NB4 (cell line): Measurements from ENCODE around the gene PARD6B.
A peak's percentile ranks its signal among the peaks of the same experiment; 100 is the strongest.
"Not testable (repeated sequence)": the region's sequence is repeated elsewhere in the genome, so short reads cannot be mapped to it uniquely, and the experiment has no call there.

ENCODE experiments used
- DNase-seq: peaks from one replicate; pipeline ENCODE4 v3.0.0; 2010; ENCODE audit warnings: low read depth
- H3K4me3 ChIP-seq: one replicate; pipeline ENCODE4 v1.5.1; 2011; ENCODE audit warnings: mild to moderate bottlenecking, low read depth, low read length, moderate library complexity
- MAX ChIP-seq: IDR thresholded peaks from 2 replicates; pipeline ENCODE4 v1.6.1; 2011; ENCODE audit warnings: low read depth, low read length
- MYC ChIP-seq: IDR thresholded peaks from 2 replicates; pipeline ENCODE4 v1.6.1; 2011; ENCODE audit warnings: low read depth, low read length
- POLR2A ChIP-seq: IDR thresholded peaks from 2 replicates; pipeline ENCODE4 v1.6.1; 2011; ENCODE audit warnings: mild to moderate bottlenecking; ENCODE audit not compliant: insufficient read length; ENCODE audit errors: extremely low read depth
- TF ChIP-seq, protein P1 (sequence below): IDR thresholded peaks from one replicate; pipeline ENCODE4 v1.5.1; 2012; ENCODE audit warnings: low read depth, low read length

PARD6B gene

DNA sequence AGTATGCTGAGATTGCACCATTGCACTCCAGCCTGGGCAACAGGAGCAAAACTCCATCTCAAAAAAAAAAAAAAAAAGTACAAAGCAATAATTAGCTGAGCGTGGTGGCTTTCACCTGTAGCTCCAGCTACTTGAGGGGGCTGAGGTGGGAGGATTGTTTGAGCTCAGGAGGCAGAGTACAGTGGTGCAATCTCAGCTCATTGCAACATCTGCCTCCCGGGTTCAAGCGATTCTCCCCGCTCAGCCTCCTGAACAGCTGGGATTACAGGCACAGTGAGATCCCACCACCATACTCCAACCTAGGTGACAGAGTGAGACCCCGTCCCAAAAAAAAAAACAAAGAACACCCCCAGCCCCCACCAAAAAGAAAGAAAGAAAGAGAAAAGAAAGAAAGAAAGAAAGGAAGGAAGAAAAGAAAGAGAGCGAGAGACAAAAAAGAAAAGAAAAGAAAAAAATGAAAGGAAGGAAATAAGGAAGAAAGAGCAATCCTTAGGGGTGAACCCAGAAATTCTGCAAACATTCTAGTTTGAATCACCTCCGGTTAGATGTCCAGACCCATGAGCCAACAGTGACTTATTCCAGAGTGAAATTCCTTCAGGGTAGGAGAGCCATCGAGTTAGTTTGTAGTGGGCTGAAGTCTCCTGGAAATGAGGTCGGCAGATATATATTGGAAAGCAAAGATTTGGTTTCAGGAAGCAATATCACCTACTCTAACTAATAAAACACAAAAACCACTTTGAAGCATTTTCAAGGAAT lies 36.8 kb upstream of the PARD6B start:
- H3K4me3 ChIP-seq: no peak overlapping the region
- TF ChIP-seq POLR2A: no peak
- no peak for TF ChIP-seq MAX
- TF ChIP-seq, protein P1, sequence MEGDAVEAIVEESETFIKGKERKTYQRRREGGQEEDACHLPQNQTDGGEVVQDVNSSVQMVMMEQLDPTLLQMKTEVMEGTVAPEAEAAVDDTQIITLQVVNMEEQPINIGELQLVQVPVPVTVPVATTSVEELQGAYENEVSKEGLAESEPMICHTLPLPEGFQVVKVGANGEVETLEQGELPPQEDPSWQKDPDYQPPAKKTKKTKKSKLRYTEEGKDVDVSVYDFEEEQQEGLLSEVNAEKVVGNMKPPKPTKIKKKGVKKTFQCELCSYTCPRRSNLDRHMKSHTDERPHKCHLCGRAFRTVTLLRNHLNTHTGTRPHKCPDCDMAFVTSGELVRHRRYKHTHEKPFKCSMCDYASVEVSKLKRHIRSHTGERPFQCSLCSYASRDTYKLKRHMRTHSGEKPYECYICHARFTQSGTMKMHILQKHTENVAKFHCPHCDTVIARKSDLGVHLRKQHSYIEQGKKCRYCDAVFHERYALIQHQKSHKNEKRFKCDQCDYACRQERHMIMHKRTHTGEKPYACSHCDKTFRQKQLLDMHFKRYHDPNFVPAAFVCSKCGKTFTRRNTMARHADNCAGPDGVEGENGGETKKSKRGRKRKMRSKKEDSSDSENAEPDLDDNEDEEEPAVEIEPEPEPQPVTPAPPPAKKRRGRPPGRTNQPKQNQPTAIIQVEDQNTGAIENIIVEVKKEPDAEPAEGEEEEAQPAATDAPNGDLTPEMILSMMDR: no peak
- TF ChIP-seq MYC: no peak
- peak; percentile 32 for DNase-seq

DNA sequence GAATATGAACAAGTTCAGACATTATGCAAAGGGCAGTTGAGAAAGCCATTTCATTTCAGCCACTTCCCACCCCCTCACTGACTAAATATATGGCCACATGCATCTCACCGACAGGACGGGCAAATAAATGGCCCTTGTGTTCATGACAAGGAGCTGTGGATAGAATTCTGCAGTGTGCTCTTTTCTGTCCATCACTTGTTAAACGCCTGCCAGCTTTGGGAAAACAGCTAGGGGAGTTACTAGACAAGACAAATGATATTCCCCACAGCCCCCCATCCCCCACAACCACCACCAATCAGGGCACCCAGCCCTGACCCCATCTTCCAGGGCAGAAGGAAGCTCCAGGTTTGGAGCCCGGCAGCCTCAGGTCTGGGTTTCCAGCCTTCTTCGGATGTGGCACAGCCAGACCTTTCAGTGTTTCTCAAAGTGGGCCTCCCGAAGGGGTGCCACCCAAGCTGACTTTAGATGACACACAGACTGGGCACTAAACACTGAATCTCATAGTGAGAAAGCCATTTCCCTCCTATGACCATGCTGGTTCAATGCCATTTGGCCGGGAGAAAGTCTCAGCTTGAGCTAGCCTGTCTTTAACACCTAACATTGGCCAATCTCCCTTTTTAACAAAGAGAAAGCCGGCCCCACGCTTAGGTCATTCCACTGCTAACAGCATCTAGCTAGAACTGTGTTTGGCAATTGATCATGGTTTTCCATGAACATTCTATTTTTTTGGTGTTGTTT lies 36.1 kb upstream of the PARD6B start:
- no peak for DNase-seq
- no peak for TF ChIP-seq POLR2A
- no peak for TF ChIP-seq MYC
- no peak for TF ChIP-seq MAX
- TF ChIP-seq, protein P1: no peak
- H3K4me3 ChIP-seq: no peak overlapping the region

- not testable (repeated sequence) for H3K4me3 ChIP-seq, DNase-seq
Observed at GRCh38 chr20:50698255-50698654, 33.1 kb upstream of the PARD6B start.

DNA sequence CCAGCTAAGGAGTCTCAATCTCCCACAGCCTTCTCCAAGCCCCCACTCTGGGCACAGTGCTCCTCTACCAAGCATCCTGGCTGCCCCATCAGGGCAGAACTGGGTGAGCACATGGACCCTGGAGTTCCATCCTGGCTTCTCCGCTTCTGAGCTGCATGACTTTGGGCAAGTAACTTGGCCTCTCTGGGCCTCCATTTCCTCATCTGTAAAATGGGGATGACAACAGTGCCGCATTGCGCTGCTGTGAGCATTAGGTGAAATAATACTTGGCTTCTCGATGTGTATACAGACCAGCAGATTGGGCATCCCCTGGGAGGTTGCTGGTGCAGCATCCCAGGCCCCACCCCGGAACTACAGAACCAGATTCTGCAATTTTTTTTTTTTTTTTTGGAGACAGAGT lies 31.7 kb upstream of the PARD6B start:
- TF ChIP-seq MAX (no peak), POLR2A (no peak), MYC (no peak)
- TF ChIP-seq, protein P1: no peak
- H3K4me3 ChIP-seq: no peak overlapping the region
- DNase-seq: no peak

DNA sequence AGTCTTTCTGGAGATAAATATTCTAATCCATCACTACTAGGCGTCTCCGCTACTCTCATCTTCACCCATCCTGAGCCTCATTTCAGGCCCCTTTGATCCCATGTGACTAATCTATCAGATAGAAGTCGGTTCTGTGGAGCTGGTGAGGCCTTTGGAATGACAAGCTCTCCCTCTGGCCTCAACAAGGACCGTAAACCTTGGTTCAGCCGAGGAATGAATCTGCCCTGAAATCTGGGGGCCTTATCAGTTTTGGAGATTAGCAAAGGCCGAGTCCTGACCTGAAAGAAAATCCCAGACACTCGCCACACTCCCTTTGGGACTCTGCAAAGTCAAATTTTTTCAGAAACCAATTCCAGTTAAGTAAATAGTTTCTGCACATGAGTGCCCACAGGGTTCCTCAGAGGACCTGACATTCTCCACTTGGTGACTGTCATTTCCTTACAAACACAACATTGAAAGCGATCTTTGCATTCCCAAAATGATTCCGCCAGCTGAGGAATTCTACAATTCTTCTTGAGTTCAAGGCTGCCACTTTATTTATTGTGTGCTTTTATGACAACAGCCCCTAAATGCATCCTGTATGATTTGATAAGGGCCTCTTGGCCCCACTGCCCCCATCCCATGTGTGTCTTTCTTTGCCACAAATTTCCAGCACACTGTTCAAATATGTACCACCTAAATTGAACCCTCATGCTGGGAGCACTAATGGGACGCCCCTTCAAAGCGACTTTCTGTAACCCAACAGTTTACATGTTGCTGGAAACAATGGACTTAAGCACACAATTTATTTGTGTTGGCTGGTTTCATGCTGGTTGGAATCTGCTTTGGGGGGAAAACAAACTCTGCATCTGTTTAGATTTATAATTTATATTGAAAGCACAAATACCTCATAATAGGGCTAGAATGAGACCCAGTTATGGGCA lies 30.1 kb upstream of the PARD6B start:
- no peak for DNase-seq
- TF ChIP-seq POLR2A: no peak
- TF ChIP-seq MYC: no peak
- TF ChIP-seq, protein P1: no peak
- no peak for TF ChIP-seq MAX
- H3K4me3 ChIP-seq: no peak overlapping the region

GRCh38 chr20:50703651-50704438 lies 27.5 kb upstream of the PARD6B start:
- H3K4me3 ChIP-seq, DNase-seq: not testable (repeated sequence)
